Glutamatergic neuron (in vitro differentiated cells): ENCODE data around the gene SLC22A7. TPM values are rescaled to one million over a fixed set of nuclear protein-coding genes. Genes with fewer than 3 reads are reported as not detected.

ENCODE experiments used
- DNase-seq: peaks from one replicate; pipeline ENCODE4 v3.0.0; 2022
- H3K27ac Mint-ChIP-seq: one replicate; pipeline ENCODE4 v1.8.0; 2020; ENCODE audit warnings: mild to moderate bottlenecking, mixed read lengths, inconsistent platforms; ENCODE audit not compliant: unreplicated experiment
- H3K27me3 Mint-ChIP-seq: one replicate; pipeline ENCODE4 v1.8.0; 2020; ENCODE audit warnings: mild to moderate bottlenecking, moderate library complexity, mixed read lengths, inconsistent platforms; ENCODE audit not compliant: unreplicated experiment
- H3K36me3 Mint-ChIP-seq: one replicate; pipeline ENCODE4 v1.8.0; 2020; ENCODE audit warnings: mild to moderate bottlenecking, mixed read lengths, inconsistent platforms; ENCODE audit not compliant: unreplicated experiment
- H3K4me1 Mint-ChIP-seq: one replicate; pipeline ENCODE4 v1.8.0; 2020; ENCODE audit warnings: mild to moderate bottlenecking, low read depth, mixed read lengths, inconsistent platforms; ENCODE audit not compliant: unreplicated experiment
- H3K4me3 Mint-ChIP-seq: one replicate; pipeline ENCODE4 v1.8.0; 2020; ENCODE audit warnings: mild to moderate bottlenecking, mixed read lengths, inconsistent platforms; ENCODE audit not compliant: unreplicated experiment
- H3K9me3 Mint-ChIP-seq: one replicate; pipeline ENCODE4 v1.8.0; 2020; ENCODE audit warnings: mild to moderate bottlenecking, moderate library complexity, mixed read lengths, inconsistent platforms; ENCODE audit not compliant: unreplicated experiment
- CTCF ChIP-seq: fragments of 200-600 bp; sonication (generic); IDR thresholded peaks from one replicate; pipeline ENCODE4 v1.5.0; 2021; ENCODE audit not compliant: partially characterized antibody, unreplicated experiment
- total RNA-seq: library from RNA; stranded (reverse); fragmentation: NEBNext Ultra II Directional; extraction: Animal tissue kit (Norgen Biotek cat#: 25700); gene quantifications from one replicate; pipeline ENCODE4 v1.2.1, GENCODE V29; 2021; ENCODE audit not compliant: unreplicated experiment

SLC22A7 gene
- total RNA-seq, 1 donor from 2014 or later: 0.34 TPM

DNA sequence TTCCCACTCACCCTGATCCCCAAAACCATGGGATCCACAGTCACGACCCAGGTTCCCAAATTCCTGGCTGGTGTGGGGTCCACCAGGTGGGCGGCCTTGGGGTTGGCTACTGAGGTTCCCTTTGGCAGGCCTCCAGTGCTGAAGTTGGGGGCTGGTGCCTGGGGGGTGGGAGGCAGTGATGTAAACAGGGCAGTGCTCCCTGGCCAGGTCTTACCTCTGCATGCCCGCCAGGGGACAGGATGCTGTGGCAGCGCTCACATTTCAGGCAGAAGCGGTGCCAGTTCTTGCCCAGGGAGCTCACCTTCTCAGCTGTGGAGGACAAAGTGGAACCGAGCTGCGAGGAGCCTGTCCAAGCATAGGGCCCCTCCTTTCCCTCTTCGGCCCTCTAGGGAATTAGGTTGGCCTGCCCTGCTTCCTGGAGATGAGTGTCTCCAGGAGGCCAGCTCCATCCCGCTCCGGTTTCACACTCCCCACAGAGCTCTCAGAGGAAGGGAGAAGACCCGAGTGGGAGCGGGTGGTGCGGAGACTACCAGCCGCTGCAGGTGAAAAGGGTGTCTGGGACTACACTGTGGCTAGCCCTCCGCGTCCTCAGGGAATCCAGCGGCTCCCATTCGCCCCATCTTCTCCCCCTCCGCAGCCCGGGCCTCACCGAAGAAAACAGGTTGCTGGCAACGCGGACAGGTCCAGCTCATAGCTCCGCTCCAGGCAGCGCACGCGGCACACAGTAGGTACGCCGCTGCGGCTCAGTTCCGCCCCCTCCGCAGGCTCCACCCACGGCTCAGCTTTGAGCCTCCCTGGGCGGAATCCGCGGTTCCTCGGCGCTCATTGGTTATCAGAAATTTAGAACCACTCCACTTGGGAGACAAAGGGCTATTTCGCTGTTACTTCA, 10.3 kb downstream of the SLC22A7 start, which contains the start of gene CRIP3:
Gene CRIP3 (minus strand): TSS at position 726 of the 889 bp plus-strand sequence. CDS start 34 bp downstream, at position 692.
- no peak for DNase-seq
- no peaks in the 10 kb centered on the region for H3K4me1 Mint-ChIP-seq
- TF ChIP-seq CTCF: peak; percentile 25
- peaks cover 3% of the 10 kb centered on the region for H3K27me3 Mint-ChIP-seq
- H3K4me3 Mint-ChIP-seq: peak within 1 kb of the TSS; percentile 86
- no peaks in the 10 kb centered on the region for H3K36me3 Mint-ChIP-seq
- no peak within 1 kb of the TSS for H3K27ac Mint-ChIP-seq
- H3K9me3 Mint-ChIP-seq: no peaks in the 10 kb centered on the region

- Mint-ChIP-seq H3K36me3 (no peaks in the 10 kb centered on the region), H3K27ac (no peak overlapping the region), H3K9me3 (no peaks in the 10 kb centered on the region), H3K27me3 (peaks cover 3% of the 10 kb centered on the region), H3K4me1 (no peaks in the 10 kb centered on the region), H3K4me3 (peak overlapping the region; percentile 86)
- no peak for DNase-seq
- TF ChIP-seq CTCF: no peak
Observed at GRCh38 chr6:43308990-43309477, 11.0 kb downstream of the SLC22A7 start.

DNA sequence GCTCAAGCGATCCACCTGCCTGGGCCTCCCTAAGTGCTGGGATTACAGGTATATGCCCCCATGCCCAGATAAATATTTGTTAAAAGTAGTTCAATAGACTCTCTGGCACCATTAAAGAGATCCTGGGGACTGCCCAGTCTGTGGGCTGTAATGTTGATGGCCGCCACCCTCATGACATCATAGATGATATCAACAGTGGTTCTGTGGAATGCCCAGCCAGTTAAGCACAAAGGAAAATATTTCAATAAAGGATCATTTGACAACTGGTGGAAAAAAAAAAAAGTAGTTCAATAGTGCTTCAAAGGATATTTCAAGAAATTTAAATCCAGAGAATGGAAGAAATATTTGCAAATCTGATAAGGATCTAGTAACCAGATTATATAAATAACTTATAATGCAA, 12.1 kb downstream of the SLC22A7 start:
- no peaks in the 10 kb centered on the region for H3K9me3 Mint-ChIP-seq
- DNase-seq: no peak
- no peaks in the 10 kb centered on the region for H3K36me3 Mint-ChIP-seq
- H3K4me1 Mint-ChIP-seq: no peaks in the 10 kb centered on the region
- H3K27ac Mint-ChIP-seq: no peak overlapping the region
- no peak overlapping the region for H3K4me3 Mint-ChIP-seq
- peaks cover 3% of the 10 kb centered on the region for H3K27me3 Mint-ChIP-seq
- no peak for TF ChIP-seq CTCF

- no peaks in the 10 kb centered on the region for H3K4me1 Mint-ChIP-seq
Observed at GRCh38 chr6:43310624-43311023, 12.6 kb downstream of the SLC22A7 start.

More at GRCh38 chr6:43310624-43311023, 12.6 kb downstream of the SLC22A7 start:
- H3K4me3 Mint-ChIP-seq: no peak overlapping the region
- DNase-seq: no peak
- no peak for TF ChIP-seq CTCF
- H3K36me3 Mint-ChIP-seq: no peaks in the 10 kb centered on the region
- no peak overlapping the region for H3K27ac Mint-ChIP-seq
- peaks cover 3% of the 10 kb centered on the region for H3K27me3 Mint-ChIP-seq
- no peaks in the 10 kb centered on the region for H3K9me3 Mint-ChIP-seq
